Natural killer cell treated with Interleukin-12 subunit alpha and Interleukin-12 subunit beta and Interleukin-15 and Interleukin-18, amount 100 ng/mL, for 72 hours (primary cell): ENCODE results near the gene PROCA1. TPM values are rescaled to one million over a fixed set of nuclear protein-coding genes. Genes with fewer than 3 reads are reported as not detected.
"Not testable (repeated sequence)": the region's sequence is repeated elsewhere in the genome, so short reads cannot be mapped to it uniquely, and the experiment has no call there.

Source experiments
- ATAC-seq, 2 donors: fragments of 150-1000 bp; cut with Tn5 transposase in 1 of 2; sonication (Bioruptor Pico), chemical (Tn5 transposase) in 1 of 2; 2 replicates each; pipeline ENCODE4 v1.10.0; 2021
- DNase-seq: peaks from one replicate; pipeline ENCODE4 v3.0.0; 2022; ENCODE audit warnings: low spot score
- H3K27ac Mint-ChIP-seq, 2 donors: 1 replicate in 1 of 2; 2 replicates in 1 of 2; pipeline ENCODE4 v1.8.0; 2022; ENCODE audit warnings: mixed read lengths in 2 of 2, mild to moderate bottlenecking in 1 of 2, moderate library complexity in 1 of 2
- H3K27me3 Mint-ChIP-seq, 2 donors: 1 replicate in 1 of 2; 2 replicates in 1 of 2; pipeline ENCODE4 v1.8.0; 2022; ENCODE audit warnings: mixed read lengths in 2 of 2
- H3K36me3 Mint-ChIP-seq: one replicate; pipeline ENCODE4 v1.8.0; 2022; ENCODE audit warnings: mixed read lengths
- H3K4me1 Mint-ChIP-seq, 2 donors: 1 replicate in 1 of 2; 2 replicates in 1 of 2; pipeline ENCODE4 v1.8.0; 2022; ENCODE audit warnings: low read depth in 2 of 2, mixed read lengths in 2 of 2, mild to moderate bottlenecking in 1 of 2
- H3K4me3 Mint-ChIP-seq: one replicate; pipeline ENCODE4 v1.8.0; 2022; ENCODE audit warnings: mixed read lengths
- H3K9me3 Mint-ChIP-seq: 2 replicates; pipeline ENCODE4 v1.8.0; 2022; ENCODE audit warnings: mixed read lengths
- total RNA-seq, 2 donors: library from RNA; stranded (reverse); gene quantifications; one replicate each; pipeline ENCODE4 v1.2.3, GENCODE V29; 2022

Gene PROCA1
- total RNA-seq, 2 donors from 2014 or later: 3.7 to 4.6 TPM

DNA sequence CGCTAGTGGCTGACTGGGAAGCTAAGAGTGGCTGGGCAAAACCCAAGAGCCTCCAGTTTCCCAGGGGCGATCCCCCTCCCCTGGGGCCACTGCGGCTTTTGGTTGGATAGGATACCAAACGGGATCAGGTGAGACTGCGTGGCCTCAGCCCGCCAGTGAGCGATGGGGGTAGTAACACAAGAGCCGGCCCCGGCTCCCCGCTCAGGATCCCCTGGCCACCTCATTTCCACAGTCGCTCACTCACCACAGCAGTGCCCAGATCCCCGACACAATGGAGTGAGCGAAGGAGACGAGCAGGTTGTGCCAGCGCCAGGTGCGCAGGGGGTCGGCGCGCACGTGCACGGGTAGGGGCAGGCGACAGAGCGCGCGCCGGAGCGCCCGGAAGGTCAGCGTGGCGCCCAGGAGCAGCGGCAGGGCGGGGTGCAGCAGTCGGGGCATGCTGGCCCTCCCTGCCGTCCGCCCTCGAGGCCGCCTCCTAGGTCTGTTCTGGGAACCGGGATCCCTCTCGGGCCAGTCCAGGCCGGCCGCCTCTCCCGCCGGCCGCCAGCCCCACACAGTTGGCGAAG lies 14.1 kb upstream of the PROCA1 start:
- peak overlapping the region; percentile 38 to 80 for H3K27ac Mint-ChIP-seq
- H3K4me1 Mint-ChIP-seq: peaks cover 61 to 62% of the 10 kb centered on the region in 2 donors
- peaks cover 24% of the 10 kb centered on the region for H3K36me3 Mint-ChIP-seq
- no peaks in the 10 kb centered on the region for H3K27me3 Mint-ChIP-seq
- peak in 1 of 2 donors; percentile 8 for ATAC-seq
- DNase-seq: no peak
- peak overlapping the region; percentile 97 for H3K4me3 Mint-ChIP-seq
- no peaks in the 10 kb centered on the region for H3K9me3 Mint-ChIP-seq

DNA sequence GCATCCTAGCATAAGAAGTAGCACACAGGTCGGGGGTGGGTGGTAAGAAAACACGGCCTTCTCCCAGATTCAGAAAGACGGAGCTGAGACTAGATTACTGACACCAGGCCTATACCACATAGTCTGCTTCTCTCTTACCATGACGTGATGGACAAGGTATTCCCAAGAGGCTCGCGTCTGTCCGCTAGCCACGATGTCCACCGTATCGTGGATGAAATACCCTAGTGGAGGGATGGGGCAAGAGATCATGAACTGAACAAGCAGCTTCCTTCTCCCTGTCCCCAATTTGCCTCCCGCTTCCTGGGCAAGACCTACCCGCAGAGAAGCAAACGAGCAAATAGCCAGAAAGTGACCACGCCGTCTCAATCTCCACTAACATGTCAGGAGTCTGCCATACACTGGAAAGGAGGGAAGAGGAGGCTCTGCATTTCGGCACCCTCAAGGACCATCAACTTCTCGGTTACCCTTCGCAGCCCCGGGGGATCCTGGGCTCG lies 13.5 kb upstream of the PROCA1 start:
- Mint-ChIP-seq H3K9me3 (no peaks in the 10 kb centered on the region), H3K27me3 (no peaks in the 10 kb centered on the region), H3K36me3 (peaks cover 29% of the 10 kb centered on the region), H3K4me1 (peaks cover 66 to 67% of the 10 kb centered on the region in 2 donors), H3K27ac (peak overlapping the region; percentile 38 to 80), H3K4me3 (peak overlapping the region; percentile 97)
- DNase-seq (no peak), ATAC-seq (no peak)

DNA sequence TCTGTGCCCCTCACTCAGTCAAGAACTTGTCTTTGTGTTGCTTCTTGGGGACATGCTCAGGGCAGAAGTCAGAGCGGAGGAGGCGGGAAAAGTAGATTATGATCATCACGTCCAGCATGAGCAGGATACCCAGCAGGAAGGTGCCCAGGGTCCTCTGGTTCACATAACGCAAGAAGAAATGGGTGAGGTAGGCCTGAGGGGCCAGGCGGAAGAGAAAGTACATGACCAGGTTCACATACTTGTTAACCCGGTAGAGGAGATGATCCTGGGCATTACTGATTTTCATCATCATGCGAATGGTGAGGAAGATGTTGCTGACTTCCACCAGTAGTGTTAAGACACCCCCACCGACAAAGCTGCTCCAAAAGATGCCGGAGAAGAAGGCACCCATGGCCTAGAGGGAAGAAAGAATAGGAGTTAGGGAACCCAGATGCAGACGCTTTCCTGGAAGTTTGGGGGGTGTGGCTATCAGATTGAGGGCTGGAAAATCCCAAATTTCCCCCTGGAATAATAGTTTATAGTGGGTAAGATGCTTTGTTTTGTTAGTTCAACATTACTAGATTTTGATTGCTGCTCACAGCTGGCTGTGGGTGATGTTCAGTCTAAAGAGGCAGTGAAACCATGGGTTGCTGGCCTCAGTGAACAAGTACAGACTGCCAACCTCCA lies 12.9 kb upstream of the PROCA1 start:
- Mint-ChIP-seq H3K4me3 (peak overlapping the region; percentile 97), H3K36me3 (peaks cover 34% of the 10 kb centered on the region), H3K4me1 (peaks cover 67 to 68% of the 10 kb centered on the region in 2 donors)

DNA sequence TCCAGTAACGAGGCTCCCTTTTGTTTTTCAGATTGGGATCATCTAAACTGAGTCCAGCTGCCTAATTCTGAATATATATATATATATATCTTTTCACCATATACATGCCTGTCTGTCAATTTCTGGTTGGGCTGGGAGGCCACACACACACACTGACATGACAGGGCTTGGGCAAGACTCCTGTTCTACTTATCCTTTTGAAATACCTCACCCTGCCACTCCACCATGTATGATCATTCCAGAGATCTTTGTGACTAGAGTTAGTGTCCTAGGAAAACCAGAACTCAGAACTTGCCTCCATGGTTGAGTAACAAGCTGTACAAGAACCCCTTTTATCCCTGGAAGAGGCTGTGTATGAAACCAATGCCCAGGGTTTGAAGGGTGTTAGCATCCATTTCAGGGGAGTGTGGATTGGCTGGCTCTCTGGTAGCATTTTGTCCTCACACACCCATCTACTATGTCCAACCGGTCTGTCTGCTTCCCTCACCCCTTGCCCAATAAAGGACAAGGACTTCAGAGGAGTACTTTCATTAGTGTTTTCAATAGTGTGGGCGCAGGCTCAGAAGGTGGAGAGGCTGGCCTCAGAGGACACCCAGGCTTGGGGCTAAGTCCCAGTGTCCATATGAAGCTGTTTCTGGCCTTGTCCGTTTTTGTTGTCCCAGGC lies 12.3 kb upstream of the PROCA1 start:
- Mint-ChIP-seq H3K4me3 (peak overlapping the region; percentile 97), H3K36me3 (peaks cover 34% of the 10 kb centered on the region), H3K4me1 (peaks cover 69 to 70% of the 10 kb centered on the region in 2 donors), H3K27ac (peak overlapping the region; percentile 38 to 80)
- not testable (repeated sequence) for H3K9me3 Mint-ChIP-seq, H3K27me3 Mint-ChIP-seq, DNase-seq, ATAC-seq

More for the DNA sequence above, 12.9 kb upstream of the PROCA1 start:
- H3K9me3 Mint-ChIP-seq: no peaks in the 10 kb centered on the region
- DNase-seq (no peak), ATAC-seq (no peak)
- no peaks in the 10 kb centered on the region for H3K27me3 Mint-ChIP-seq
- peak overlapping the region; percentile 38 to 80 for H3K27ac Mint-ChIP-seq

DNA sequence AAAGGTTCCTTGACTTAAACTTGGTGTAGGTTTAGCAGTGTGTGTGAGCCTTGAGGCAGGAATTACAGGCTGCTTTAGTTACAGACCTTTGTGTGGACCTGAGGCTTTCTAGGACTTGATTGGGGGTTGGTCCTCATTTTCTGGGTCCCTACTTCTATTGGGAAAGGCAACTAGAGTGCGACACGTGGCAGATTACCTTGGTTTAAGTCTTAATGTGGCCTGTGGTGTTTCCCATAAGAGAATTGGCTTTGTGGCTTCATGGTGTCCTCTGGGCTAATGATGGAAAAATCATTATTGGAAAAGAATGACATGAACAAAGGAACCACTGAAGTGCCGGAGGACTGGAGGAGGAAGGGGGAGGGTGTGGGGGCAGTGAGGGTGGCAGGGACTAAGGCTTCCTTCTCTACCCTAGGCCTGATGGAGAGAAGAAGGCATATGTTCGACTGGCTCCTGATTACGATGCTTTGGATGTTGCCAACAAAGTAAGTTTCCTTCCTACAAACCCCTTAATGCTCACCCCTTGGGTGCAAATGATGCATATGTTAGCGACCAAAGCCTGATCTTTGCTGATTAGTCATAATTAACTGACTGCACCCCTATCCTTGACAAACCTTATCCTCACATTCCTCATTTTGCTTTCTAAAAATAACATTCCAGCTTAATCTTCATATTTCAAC lies 11.6 kb upstream of the PROCA1 start:
- H3K27ac Mint-ChIP-seq: peak overlapping the region in 1 of 2 donors; percentile 80
- no peaks in the 10 kb centered on the region for H3K27me3 Mint-ChIP-seq
- H3K9me3 Mint-ChIP-seq: no peaks in the 10 kb centered on the region
- peak overlapping the region; percentile 97 for H3K4me3 Mint-ChIP-seq
- peaks cover 34% of the 10 kb centered on the region for H3K36me3 Mint-ChIP-seq
- DNase-seq (no peak), ATAC-seq (no peak)
- peaks cover 69 to 70% of the 10 kb centered on the region in 2 donors for H3K4me1 Mint-ChIP-seq

DNA sequence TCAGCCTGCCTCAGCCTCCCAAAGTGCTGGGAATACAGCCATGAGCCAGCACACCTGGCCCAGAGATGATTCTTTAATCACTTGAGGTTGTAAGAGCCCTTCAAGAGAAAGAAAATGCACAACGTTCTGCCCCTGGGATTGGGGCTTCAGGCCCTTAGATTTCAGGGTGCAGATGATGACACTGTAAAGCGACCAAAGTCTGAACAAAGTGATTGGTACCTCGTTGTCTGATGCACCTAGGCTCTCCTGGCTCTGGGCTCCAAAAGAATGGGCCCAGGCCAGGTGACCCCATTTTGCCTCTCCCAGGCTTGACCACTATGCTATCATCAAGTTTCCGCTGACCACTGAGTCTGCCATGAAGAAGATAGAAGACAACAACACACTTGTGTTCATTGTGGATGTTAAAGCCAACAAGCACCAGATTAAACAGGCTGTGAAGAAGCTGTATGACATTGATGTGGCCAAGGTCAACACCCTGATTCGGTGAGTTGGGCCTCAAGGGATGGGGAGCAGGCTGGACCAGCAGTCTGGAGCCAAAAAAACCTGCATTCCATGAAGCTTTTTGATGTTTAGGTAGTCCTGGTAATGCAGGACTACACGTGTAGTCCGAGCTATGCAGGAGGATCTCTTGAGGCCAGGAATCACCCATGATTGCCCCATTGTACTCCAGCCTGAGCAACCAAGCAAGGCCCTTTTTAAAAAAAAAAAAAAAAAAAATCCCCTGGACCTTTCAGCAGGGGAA lies 10.9 kb upstream of the PROCA1 start:
- Mint-ChIP-seq H3K9me3 (no peaks in the 10 kb centered on the region), H3K4me3 (peak overlapping the region; percentile 97), H3K27ac (peak overlapping the region in 1 of 2 donors; percentile 93), H3K36me3 (peaks cover 34% of the 10 kb centered on the region), H3K4me1 (peaks cover 67 to 68% of the 10 kb centered on the region in 2 donors), H3K27me3 (no peaks in the 10 kb centered on the region)
- no peak for DNase-seq
- no peak for ATAC-seq

DNA sequence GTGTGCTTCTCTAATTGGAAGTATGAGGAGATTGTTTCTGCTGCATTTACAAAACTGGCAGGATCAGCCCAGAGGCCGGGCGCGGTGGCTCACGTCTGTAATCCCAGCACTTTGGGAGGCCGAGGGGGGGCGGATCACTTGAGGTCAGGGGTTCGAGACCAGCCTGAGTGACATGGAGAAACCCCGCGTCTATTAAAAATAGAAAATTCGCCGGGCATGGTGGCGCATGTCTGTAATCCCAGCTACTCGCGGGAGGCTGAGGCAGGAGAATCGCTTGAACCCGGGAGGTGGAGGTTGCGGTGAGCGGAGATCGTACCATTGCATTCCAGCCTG lies 9.3 kb upstream of the PROCA1 start:
- H3K27me3 Mint-ChIP-seq, ATAC-seq, DNase-seq, H3K9me3 Mint-ChIP-seq: not testable (repeated sequence)
- peak overlapping the region; percentile 93 to 97 for H3K27ac Mint-ChIP-seq
- H3K36me3 Mint-ChIP-seq: peaks cover 34% of the 10 kb centered on the region
- H3K4me3 Mint-ChIP-seq: peak overlapping the region; percentile 97
- peaks cover 58% of the 10 kb centered on the region in 2 donors for H3K4me1 Mint-ChIP-seq

DNA sequence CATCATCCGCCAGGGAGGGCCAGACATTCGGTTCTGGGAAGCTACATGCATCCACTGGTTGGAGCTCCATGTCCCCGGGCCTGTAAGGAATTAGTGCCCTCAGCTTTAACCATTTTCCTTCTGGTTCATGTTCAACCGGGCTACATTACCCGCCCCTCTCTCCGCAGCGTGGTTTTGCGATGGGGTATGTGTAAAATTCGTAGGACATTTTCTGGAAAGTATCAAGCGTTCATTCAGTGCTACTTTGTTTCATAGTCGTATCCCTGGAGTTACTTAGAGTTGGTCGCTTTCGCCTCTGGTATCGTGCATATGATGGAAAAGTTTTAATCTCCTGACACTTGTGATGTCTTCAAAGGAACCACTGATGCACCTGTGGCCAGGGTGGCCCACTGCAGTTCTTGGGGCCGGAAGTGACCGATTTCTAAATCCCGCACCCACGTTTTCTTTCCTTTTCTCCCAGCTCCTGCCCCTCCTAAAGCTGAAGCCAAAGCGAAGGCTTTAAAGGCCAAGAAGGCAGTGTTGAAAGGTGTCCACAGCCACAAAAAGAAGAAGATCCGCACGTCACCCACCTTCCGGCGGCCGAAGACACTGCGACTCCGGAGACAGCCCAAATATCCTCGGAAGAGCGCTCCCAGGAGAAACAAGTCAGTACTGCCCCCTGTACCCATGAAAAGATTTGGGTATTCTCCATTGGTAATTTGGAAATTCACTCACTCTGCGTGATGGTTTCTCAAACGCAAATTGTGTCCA lies 8.7 kb upstream of the PROCA1 start:
- H3K4me3 Mint-ChIP-seq: peak overlapping the region; percentile 97
- H3K36me3 Mint-ChIP-seq: peaks cover 34% of the 10 kb centered on the region
- DNase-seq (no peak), ATAC-seq (no peak)
- H3K4me1 Mint-ChIP-seq: peaks cover 54% of the 10 kb centered on the region in 2 donors
- H3K27ac Mint-ChIP-seq: peak overlapping the region; percentile 93 to 97
- H3K9me3 Mint-ChIP-seq: no peaks in the 10 kb centered on the region
- peaks cover 2 to 4% of the 10 kb centered on the region in 2 donors for H3K27me3 Mint-ChIP-seq

DNA sequence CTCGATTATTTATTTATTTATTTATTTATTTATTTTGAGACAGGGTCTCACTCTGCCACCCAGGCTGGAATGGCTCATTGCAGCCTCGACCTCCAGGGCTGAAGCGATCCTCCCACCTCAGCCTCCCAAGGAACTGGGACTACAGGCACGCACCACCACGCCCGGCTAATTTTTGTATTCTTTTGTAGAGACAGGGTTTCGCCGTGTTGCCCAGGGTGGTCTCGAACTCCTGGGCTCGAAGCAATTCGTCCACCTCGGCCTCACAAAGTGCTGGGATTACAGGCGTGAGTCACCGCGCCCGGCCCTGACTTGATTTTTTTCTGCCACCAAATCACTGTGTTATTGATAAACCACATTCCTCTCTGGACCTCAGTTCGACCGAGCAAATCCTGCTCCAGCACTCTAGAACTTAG lies 7.3 kb upstream of the PROCA1 start:
- H3K36me3 Mint-ChIP-seq: peaks cover 24% of the 10 kb centered on the region
- ATAC-seq: no peak
- peaks cover 40 to 42% of the 10 kb centered on the region in 2 donors for H3K4me1 Mint-ChIP-seq
- peak overlapping the region; percentile 93 to 97 for H3K27ac Mint-ChIP-seq
- H3K27me3 Mint-ChIP-seq: peaks cover 12 to 13% of the 10 kb centered on the region in 2 donors
- no peak for DNase-seq
- peak overlapping the region; percentile 97 for H3K4me3 Mint-ChIP-seq
- no peaks in the 10 kb centered on the region for H3K9me3 Mint-ChIP-seq

DNA sequence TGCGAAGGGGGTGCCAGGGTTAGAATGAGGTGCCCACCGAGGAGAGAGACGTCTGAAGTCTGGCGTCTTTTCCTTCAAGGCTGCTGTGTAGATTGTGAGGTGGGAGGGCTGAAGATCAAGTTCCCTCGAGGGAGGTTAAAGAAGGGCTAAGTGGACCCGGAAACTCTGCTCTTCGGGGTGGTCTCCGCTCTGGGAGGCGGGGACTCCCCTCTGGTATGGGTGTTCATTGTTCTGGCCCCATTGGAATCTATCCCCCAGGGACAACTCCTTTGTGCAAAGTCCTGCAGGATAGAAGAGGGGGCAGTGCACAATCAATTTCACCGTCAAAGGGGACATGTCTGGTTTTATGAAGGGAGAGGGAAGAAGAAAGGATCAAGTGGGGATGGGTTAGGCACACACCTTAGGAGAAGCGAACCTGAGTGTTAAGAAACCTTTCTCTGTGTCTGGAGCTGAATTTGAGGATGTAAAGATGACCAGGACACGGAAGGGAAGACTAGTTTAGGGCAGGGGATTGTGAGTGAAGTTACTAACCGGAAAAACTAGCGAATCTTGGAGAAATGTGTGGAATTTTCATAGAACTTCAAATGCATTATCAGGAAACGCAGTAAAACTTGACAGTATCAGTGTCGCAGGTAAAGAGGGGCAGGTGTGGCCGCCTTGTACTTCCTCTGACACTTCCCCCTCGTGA lies 6.8 kb upstream of the PROCA1 start:
- ATAC-seq (no peak), DNase-seq (no peak)
- Mint-ChIP-seq H3K36me3 (peaks cover 18% of the 10 kb centered on the region), H3K4me1 (peaks cover 35 to 36% of the 10 kb centered on the region in 2 donors), H3K27ac (peak overlapping the region; percentile 72 to 97), H3K4me3 (peak overlapping the region; percentile 89), H3K27me3 (peaks cover 12 to 13% of the 10 kb centered on the region in 2 donors), H3K9me3 (no peaks in the 10 kb centered on the region)

DNA sequence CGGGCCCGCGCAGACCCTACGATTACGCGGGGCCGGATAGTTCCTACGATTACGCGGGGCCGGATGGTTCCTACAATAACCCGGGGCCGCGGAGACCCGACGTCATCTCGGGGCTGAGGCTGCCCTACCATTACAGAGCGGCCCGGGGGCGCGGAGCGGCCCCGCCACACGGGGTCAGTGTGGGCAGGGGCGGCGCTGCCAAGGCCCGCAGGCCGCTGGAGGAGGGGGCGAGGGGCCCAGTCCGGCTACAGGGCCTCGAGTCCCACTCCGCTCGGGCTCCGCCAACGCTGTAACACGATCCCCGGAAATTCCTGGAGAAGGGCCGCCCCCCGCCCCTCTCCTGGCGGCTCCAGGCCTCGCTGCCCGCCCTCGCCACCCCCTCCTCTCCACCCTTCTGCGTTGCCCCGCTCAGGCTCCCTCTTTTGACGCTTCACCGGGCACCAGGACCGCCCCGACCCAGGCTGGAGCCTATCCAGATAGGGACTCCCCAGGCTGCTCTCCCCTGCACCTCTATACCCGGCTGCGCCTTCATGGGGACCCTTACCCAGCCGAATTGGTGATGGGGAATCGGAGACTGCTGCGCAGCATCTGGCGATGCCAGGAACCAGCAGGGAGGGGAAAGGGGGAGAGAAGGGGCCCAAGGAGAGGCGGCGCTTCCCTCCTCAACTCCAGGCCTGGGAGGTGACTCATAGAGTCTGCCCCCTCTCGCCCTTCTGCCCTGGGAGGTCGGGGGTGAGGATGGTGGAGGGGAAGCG lies 6.1 kb upstream of the PROCA1 start, which contains the start of gene RAB34:
Gene RAB34 (minus strand): TSS at position 291 of the 755 bp plus-strand sequence. CDS start 602 bp downstream, outside the sequence.
- H3K4me3 Mint-ChIP-seq: peak within 1 kb of the TSS; percentile 89
- peak within 1 kb of the TSS; percentile 6 to 72 for H3K27ac Mint-ChIP-seq
- H3K9me3 Mint-ChIP-seq: no peaks in the 10 kb centered on the region
- ATAC-seq (peak in 1 of 2 donors; percentile 14), DNase-seq (no peak)
- peaks cover 16% of the 10 kb centered on the region for H3K36me3 Mint-ChIP-seq
- H3K27me3 Mint-ChIP-seq: peaks cover 12 to 13% of the 10 kb centered on the region in 2 donors
- H3K4me1 Mint-ChIP-seq: peaks cover 35 to 36% of the 10 kb centered on the region in 2 donors
